WTC11 (cell line): ENCODE data around the gene CCT6A.

Experiments
- NFE2L1 ChIP-seq: sonication (generic); formaldehyde crosslinking; IDR thresholded peaks from 2 replicates; pipeline ENCODE4 v1.8.1; 2023; ENCODE audit warnings: missing genetic modification reagents
- STAT6 ChIP-seq: sonication (generic); formaldehyde crosslinking; conservative IDR thresholded peaks from 2 replicates; pipeline ENCODE4 v1.8.1; 2023; ENCODE audit warnings: mild to moderate bottlenecking, low read depth, missing genetic modification reagents, moderate library complexity

- no peak for TF ChIP-seq STAT6 (CRISPR knock-in tag)
- no peak for TF ChIP-seq NFE2L1 (CRISPR knock-in tag)
These were observed 46.1 kb downstream of the CCT6A start for GRCh38 chr7:56097700-56098099.
